HEK293 (cell line): ENCODE data around the gene PROM2.

ENCODE experiments used
- HOXD13 ChIP-seq: sonication (generic); formaldehyde crosslinking; IDR thresholded peaks from 2 replicates; pipeline ENCODE4 v1.8.0; 2022; ENCODE audit warnings: missing genetic modification reagents, borderline replicate concordance
- IKZF3 ChIP-seq: fragments of 450-650 bp; IDR thresholded peaks from 2 replicates; pipeline ENCODE4 v1.5.0; 2018; ENCODE audit warnings: missing biosample characterization, mild to moderate bottlenecking, missing genetic modification characterization, moderate library complexity
- SCRT2 ChIP-seq: fragments of 450-650 bp; formaldehyde crosslinking; IDR thresholded peaks from 2 replicates; pipeline ENCODE4 v1.5.1; 2016; ENCODE audit warnings: missing biosample characterization, missing genetic modification characterization
- ZBTB1 ChIP-seq: fragments of 450-650 bp; formaldehyde crosslinking; IDR thresholded peaks from 2 replicates; pipeline ENCODE4 v1.5.1; 2016; ENCODE audit warnings: missing biosample characterization, missing genetic modification characterization
- ZBTB7A ChIP-seq: fragments of 450-650 bp; formaldehyde crosslinking; IDR thresholded peaks from 2 replicates; pipeline ENCODE4 v1.5.1; 2016; ENCODE audit warnings: low read depth, missing biosample characterization, missing genetic modification characterization
- ZFP3 ChIP-seq: fragments of 450-650 bp; formaldehyde crosslinking; IDR thresholded peaks from 2 replicates; pipeline ENCODE4 v1.5.1; 2016; ENCODE audit warnings: low read depth, missing biosample characterization, missing genetic modification characterization
- ZNF366 ChIP-seq: fragments of 450-650 bp; formaldehyde crosslinking; conservative IDR thresholded peaks from 2 replicates; pipeline ENCODE4 v1.5.1; 2016; ENCODE audit warnings: missing biosample characterization, missing genetic modification characterization
- ZNF416 ChIP-seq: fragments of 450-650 bp; formaldehyde crosslinking; IDR thresholded peaks from 2 replicates; pipeline ENCODE4 v1.5.1; 2016; ENCODE audit warnings: missing biosample characterization, missing genetic modification characterization
- TF ChIP-seq, protein P1 (sequence below): fragments of 450-650 bp; formaldehyde crosslinking; IDR thresholded peaks from 2 replicates; pipeline ENCODE4 v1.5.1; 2016; ENCODE audit warnings: missing biosample characterization, missing genetic modification characterization
- TF ChIP-seq, protein P2 (sequence below): sonication (generic); formaldehyde crosslinking; IDR thresholded peaks from 2 replicates; pipeline ENCODE4 v1.8.1; 2022; ENCODE audit warnings: mild to moderate bottlenecking, moderate library complexity, missing genetic modification reagents

DNA sequence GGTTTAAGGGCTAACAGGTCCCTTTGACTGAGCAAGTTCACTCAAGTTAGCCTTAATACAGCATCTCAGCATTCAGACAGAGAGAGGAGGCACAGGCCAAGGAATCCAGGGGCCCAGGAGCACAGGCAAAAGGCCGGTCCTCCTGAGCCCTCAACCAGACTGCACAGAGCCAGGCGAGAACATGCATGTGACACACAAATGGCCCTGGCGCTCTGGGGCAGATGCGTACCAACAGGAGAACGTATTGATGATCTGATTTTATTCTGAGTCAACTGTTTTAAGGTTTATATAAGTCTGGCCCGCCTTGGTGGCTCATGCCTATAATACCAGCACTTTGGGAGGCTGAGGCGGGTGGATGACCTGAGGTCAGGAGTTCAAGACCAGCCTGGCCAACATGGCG is 57.8 kb downstream of the PROM2 start:
- TF ChIP-seq HOXD13 (CRISPR knock-in tag) (no peak), ZNF366 (tag by site-specific recombination) (no peak), ZBTB1 (tag by site-specific recombination) (no peak), ZFP3 (tag by site-specific recombination) (no peak), ZNF416 (tag by site-specific recombination) (no peak), ZBTB7A (tag by site-specific recombination) (no peak), IKZF3 (tag by site-specific recombination) (no peak), SCRT2 (tag by site-specific recombination) (no peak)
- TF ChIP-seq, protein P1, sequence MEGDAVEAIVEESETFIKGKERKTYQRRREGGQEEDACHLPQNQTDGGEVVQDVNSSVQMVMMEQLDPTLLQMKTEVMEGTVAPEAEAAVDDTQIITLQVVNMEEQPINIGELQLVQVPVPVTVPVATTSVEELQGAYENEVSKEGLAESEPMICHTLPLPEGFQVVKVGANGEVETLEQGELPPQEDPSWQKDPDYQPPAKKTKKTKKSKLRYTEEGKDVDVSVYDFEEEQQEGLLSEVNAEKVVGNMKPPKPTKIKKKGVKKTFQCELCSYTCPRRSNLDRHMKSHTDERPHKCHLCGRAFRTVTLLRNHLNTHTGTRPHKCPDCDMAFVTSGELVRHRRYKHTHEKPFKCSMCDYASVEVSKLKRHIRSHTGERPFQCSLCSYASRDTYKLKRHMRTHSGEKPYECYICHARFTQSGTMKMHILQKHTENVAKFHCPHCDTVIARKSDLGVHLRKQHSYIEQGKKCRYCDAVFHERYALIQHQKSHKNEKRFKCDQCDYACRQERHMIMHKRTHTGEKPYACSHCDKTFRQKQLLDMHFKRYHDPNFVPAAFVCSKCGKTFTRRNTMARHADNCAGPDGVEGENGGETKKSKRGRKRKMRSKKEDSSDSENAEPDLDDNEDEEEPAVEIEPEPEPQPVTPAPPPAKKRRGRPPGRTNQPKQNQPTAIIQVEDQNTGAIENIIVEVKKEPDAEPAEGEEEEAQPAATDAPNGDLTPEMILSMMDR (tag by site-specific recombination), result no peak
- TF ChIP-seq, protein P2, sequence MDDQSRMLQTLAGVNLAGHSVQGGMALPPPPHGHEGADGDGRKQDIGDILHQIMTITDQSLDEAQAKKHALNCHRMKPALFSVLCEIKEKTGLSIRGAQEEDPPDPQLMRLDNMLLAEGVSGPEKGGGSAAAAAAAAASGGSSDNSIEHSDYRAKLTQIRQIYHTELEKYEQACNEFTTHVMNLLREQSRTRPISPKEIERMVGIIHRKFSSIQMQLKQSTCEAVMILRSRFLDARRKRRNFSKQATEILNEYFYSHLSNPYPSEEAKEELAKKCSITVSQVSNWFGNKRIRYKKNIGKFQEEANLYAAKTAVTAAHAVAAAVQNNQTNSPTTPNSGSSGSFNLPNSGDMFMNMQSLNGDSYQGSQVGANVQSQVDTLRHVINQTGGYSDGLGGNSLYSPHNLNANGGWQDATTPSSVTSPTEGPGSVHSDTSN (CRISPR knock-in tag), result no peak
